GM12892 (cell line): ENCODE results near the gene ZER1.

Source experiments
- POLR2A ChIP-seq: IDR thresholded peaks from 2 replicates; pipeline ENCODE4 v1.6.1; 2011; ENCODE audit warnings: low read depth, low read length, control low read depth
- POLR2AphosphoS5 ChIP-seq: IDR thresholded peaks from 2 replicates; pipeline ENCODE4 v1.6.1; 2011; ENCODE audit warnings: low read depth, low read length, control low read depth
- TAF1 ChIP-seq: IDR thresholded peaks from 2 replicates; pipeline ENCODE4 v1.6.1; 2011; ENCODE audit warnings: low read depth, mild to moderate bottlenecking, control low read depth, low read length, borderline replicate concordance

DNA sequence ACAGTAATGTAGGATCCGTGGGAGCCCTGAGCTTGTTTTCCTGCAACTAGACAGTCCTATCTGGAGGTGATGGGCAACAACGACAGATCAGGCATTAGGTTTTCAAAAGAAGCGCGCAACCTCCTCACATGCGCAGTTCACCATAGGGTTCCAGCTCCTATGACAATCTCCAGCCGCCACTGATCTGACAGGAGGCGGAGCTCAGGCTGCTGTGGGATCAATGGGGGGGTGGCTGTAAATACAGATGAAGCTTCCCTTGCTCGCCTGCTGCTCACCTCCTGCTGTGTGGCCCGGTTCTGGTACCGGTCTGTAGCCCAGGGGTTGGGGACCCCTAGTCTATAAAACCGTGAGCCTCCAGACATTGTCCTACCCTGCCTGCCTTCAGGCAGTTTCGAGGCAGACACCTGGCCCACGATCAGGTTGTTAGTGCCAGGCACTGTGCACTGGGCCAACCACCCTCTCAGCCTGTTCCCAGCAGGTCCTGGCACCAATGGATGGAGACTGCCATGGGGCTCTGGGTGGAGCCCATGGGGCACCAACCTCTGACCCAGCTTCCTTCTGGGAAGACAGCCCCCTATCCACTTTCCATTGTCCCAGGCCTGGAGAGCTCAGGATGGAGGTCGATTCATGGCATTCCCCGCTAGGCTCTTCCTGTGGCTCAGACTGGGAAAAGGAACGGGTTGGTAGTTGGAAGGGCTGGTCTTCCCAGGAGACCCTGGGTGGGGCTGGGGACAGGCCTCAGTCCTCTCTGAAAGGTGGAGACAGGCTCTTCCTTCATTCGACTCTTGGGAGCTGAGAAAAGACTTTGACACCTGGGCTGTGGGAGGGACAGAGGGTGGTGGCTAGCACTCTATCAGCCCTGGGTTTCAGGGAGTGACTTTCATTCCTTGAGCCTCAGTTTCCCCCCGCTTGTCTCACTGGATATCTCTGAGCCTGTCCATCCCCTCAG lies 48.3 kb upstream of the ZER1 start:
- TF ChIP-seq TAF1 = no peak
- TF ChIP-seq POLR2A = no peak
- no peak for TF ChIP-seq POLR2AphosphoS5
